Measurements from ENCODE around the gene GADD45A. TPM values are rescaled to one million over a fixed set of nuclear protein-coding genes. Genes with fewer than 3 reads are reported as not detected.
A peak's percentile ranks its signal among the peaks of the same experiment; 100 is the strongest.

The GADD45A gene
- total RNA-seq: 98.8 TPM
- polyA plus RNA-seq: 10 to 100 TPM; 24.0 to 45.2 (median 29.8) TPM

GRCh38 chr1:67685067-67685557, at the start of gene GADD45A:
Gene GADD45A (plus strand): TSS chr1:67685201. CDS start chr1:67685495, 294 bp downstream.
- Mint-ChIP-seq H3K9me3 (no peaks in the 10 kb centered on the region), H3K4me1 (peaks cover 7 to 37% (median 29%) of the 10 kb centered on the region in 4 donors)
- peak within 1 kb of the TSS; percentile 76 for H3K4me3 ChIP-seq (ENCODE audit: low read depth, low read length)

GRCh38 chr1:67636146-67636545, 48.9 kb upstream of the GADD45A start:
- peaks cover 10 to 20% (median 15%) of the 10 kb centered on the region in 4 donors for H3K4me1 Mint-ChIP-seq
- peaks cover 12% of the 10 kb centered on the region for H3K27me3 Mint-ChIP-seq
- no peaks in the 10 kb centered on the region for H3K36me3 Mint-ChIP-seq
- peaks cover 0 to 2% (median 0%) of the 10 kb centered on the region in 7 donors for H3K9me3 Mint-ChIP-seq
- H3K36me3 ChIP-seq (ENCODE audit: control insufficient read depth, insufficient read depth, low read length): no peaks in the 10 kb centered on the region
- peaks cover 18% of the 10 kb centered on the region for H3K4me1 ChIP-seq (ENCODE audit: control insufficient read depth, insufficient read depth, low read length, poor library complexity, severe bottlenecking)
- DNase-seq: no peak
- no peak overlapping the region for H3K4me3 Mint-ChIP-seq
- no peak overlapping the region for H3K27ac Mint-ChIP-seq
- no peak overlapping the region for H3K27ac ChIP-seq (ENCODE audit: insufficient read depth, low read length, poor library complexity, severe bottlenecking)
- H3K27me3 ChIP-seq (ENCODE audit: control insufficient read depth, insufficient read depth, low read length): no peaks in the 10 kb centered on the region
- no peaks in the 10 kb centered on the region for H3K9me3 ChIP-seq (ENCODE audit: control insufficient read depth in 2 of 2, low read length in 2 of 2)
- no peak for ATAC-seq (ENCODE audit: low read depth in 2 of 2)
- H3K4me3 ChIP-seq (ENCODE audit: low read depth, low read length): no peak overlapping the region

More at GRCh38 chr1:67685067-67685557, at the start of gene GADD45A:
- peak within 1 kb of the TSS; percentile 72 for H3K27ac ChIP-seq (ENCODE audit: insufficient read depth, low read length, poor library complexity, severe bottlenecking)
- Mint-ChIP-seq H3K36me3 (peaks cover 4% of the 10 kb centered on the region), H3K4me3 (peak within 1 kb of the TSS; percentile 99 to 100 (median 100)), H3K27me3 (peaks cover 8% of the 10 kb centered on the region), H3K27ac (peak within 1 kb of the TSS; percentile 77 to 98 (median 94))
- no peaks in the 10 kb centered on the region for H3K9me3 ChIP-seq (ENCODE audit: control insufficient read depth in 2 of 2, low read length in 2 of 2)
- no peaks in the 10 kb centered on the region for H3K27me3 ChIP-seq (ENCODE audit: control insufficient read depth, insufficient read depth, low read length)
- DNase-seq (peak; percentile 94 to 99 (median 96)), ATAC-seq (ENCODE audit: low read depth in 2 of 2) (peak; percentile 93)
- H3K4me1 ChIP-seq (ENCODE audit: control insufficient read depth, insufficient read depth, low read length, poor library complexity, severe bottlenecking): peaks cover 23% of the 10 kb centered on the region
- peaks cover 4% of the 10 kb centered on the region for H3K36me3 ChIP-seq (ENCODE audit: control insufficient read depth, insufficient read depth, low read length)

GRCh38 chr1:67639361-67639760, 45.6 kb upstream of the GADD45A start:
- Histone ChIP-seq H3K4me3 (ENCODE audit: low read depth, low read length) (no peak overlapping the region), H3K9me3 (ENCODE audit: control insufficient read depth in 2 of 2, low read length in 2 of 2) (no peaks in the 10 kb centered on the region), H3K36me3 (ENCODE audit: control insufficient read depth, insufficient read depth, low read length) (no peaks in the 10 kb centered on the region), H3K27me3 (ENCODE audit: control insufficient read depth, insufficient read depth, low read length) (no peaks in the 10 kb centered on the region), H3K4me1 (ENCODE audit: control insufficient read depth, insufficient read depth, low read length, poor library complexity, severe bottlenecking) (peaks cover 16% of the 10 kb centered on the region), H3K27ac (ENCODE audit: insufficient read depth, low read length, poor library complexity, severe bottlenecking) (no peak overlapping the region)
- H3K27ac Mint-ChIP-seq: no peak overlapping the region
- ATAC-seq (ENCODE audit: low read depth in 2 of 2) (no peak), DNase-seq (no peak)
- H3K27me3 Mint-ChIP-seq: peaks cover 17% of the 10 kb centered on the region
- no peak overlapping the region for H3K4me3 Mint-ChIP-seq
- no peaks in the 10 kb centered on the region for H3K36me3 Mint-ChIP-seq
- peaks cover 0 to 2% (median 0%) of the 10 kb centered on the region in 7 donors for H3K9me3 Mint-ChIP-seq
- H3K4me1 Mint-ChIP-seq: peaks cover 10 to 18% (median 14%) of the 10 kb centered on the region in 4 donors

GRCh38 chr1:67642629-67643028, 42.4 kb upstream of the GADD45A start:
- no peak overlapping the region for H3K27ac Mint-ChIP-seq
- no peak overlapping the region for H3K27ac ChIP-seq (ENCODE audit: insufficient read depth, low read length, poor library complexity, severe bottlenecking)
- no peak overlapping the region for H3K4me3 Mint-ChIP-seq
- ATAC-seq (ENCODE audit: low read depth in 2 of 2): no peak
- no peak overlapping the region for H3K4me3 ChIP-seq (ENCODE audit: low read depth, low read length)
- no peaks in the 10 kb centered on the region for H3K9me3 Mint-ChIP-seq
- H3K36me3 Mint-ChIP-seq: no peaks in the 10 kb centered on the region
- peaks cover 0 to 1% (median 0%) of the 10 kb centered on the region in 4 donors for H3K4me1 Mint-ChIP-seq
- DNase-seq: no peak
- H3K4me1 ChIP-seq (ENCODE audit: control insufficient read depth, insufficient read depth, low read length, poor library complexity, severe bottlenecking): no peaks in the 10 kb centered on the region
- peaks cover 8% of the 10 kb centered on the region for H3K27me3 Mint-ChIP-seq
- no peaks in the 10 kb centered on the region for H3K36me3 ChIP-seq (ENCODE audit: control insufficient read depth, insufficient read depth, low read length)
- no peaks in the 10 kb centered on the region for H3K9me3 ChIP-seq (ENCODE audit: control insufficient read depth in 2 of 2, low read length in 2 of 2)
- no peaks in the 10 kb centered on the region for H3K27me3 ChIP-seq (ENCODE audit: control insufficient read depth, insufficient read depth, low read length)

GRCh38 chr1:67644566-67644965, 40.4 kb upstream of the GADD45A start:
- Mint-ChIP-seq H3K4me3 (no peak overlapping the region), H3K9me3 (no peaks in the 10 kb centered on the region), H3K36me3 (no peaks in the 10 kb centered on the region), H3K27ac (no peak overlapping the region), H3K4me1 (no peaks in the 10 kb centered on the region), H3K27me3 (peaks cover 4% of the 10 kb centered on the region)
- no peaks in the 10 kb centered on the region for H3K4me1 ChIP-seq (ENCODE audit: control insufficient read depth, insufficient read depth, low read length, poor library complexity, severe bottlenecking)
- no peak overlapping the region for H3K4me3 ChIP-seq (ENCODE audit: low read depth, low read length)
- no peak for DNase-seq
- H3K36me3 ChIP-seq (ENCODE audit: control insufficient read depth, insufficient read depth, low read length): no peaks in the 10 kb centered on the region
- no peaks in the 10 kb centered on the region for H3K9me3 ChIP-seq (ENCODE audit: control insufficient read depth in 2 of 2, low read length in 2 of 2)
- ATAC-seq (ENCODE audit: low read depth in 2 of 2): no peak
- H3K27me3 ChIP-seq (ENCODE audit: control insufficient read depth, insufficient read depth, low read length): no peaks in the 10 kb centered on the region
- no peak overlapping the region for H3K27ac ChIP-seq (ENCODE audit: insufficient read depth, low read length, poor library complexity, severe bottlenecking)

GRCh38 chr1:67645495-67646144, 39.4 kb upstream of the GADD45A start:
- Mint-ChIP-seq H3K9me3 (no peaks in the 10 kb centered on the region), H3K27ac (no peak overlapping the region), H3K4me1 (no peaks in the 10 kb centered on the region), H3K4me3 (no peak overlapping the region), H3K36me3 (no peaks in the 10 kb centered on the region), H3K27me3 (peaks cover 4% of the 10 kb centered on the region)
- ATAC-seq (ENCODE audit: low read depth in 2 of 2) (no peak), DNase-seq (no peak)
- H3K4me1 ChIP-seq (ENCODE audit: control insufficient read depth, insufficient read depth, low read length, poor library complexity, severe bottlenecking): no peaks in the 10 kb centered on the region
- no peak overlapping the region for H3K4me3 ChIP-seq (ENCODE audit: low read depth, low read length)
- no peaks in the 10 kb centered on the region for H3K27me3 ChIP-seq (ENCODE audit: control insufficient read depth, insufficient read depth, low read length)
- no peaks in the 10 kb centered on the region for H3K36me3 ChIP-seq (ENCODE audit: control insufficient read depth, insufficient read depth, low read length)
- H3K27ac ChIP-seq (ENCODE audit: insufficient read depth, low read length, poor library complexity, severe bottlenecking): no peak overlapping the region
- no peaks in the 10 kb centered on the region for H3K9me3 ChIP-seq (ENCODE audit: control insufficient read depth in 2 of 2, low read length in 2 of 2)

GRCh38 chr1:67646145-67647035, 38.6 kb upstream of the GADD45A start:
- Mint-ChIP-seq H3K27ac (no peak overlapping the region), H3K27me3 (peaks cover 4% of the 10 kb centered on the region), H3K4me3 (no peak overlapping the region), H3K4me1 (no peaks in the 10 kb centered on the region), H3K9me3 (no peaks in the 10 kb centered on the region), H3K36me3 (no peaks in the 10 kb centered on the region)
- no peaks in the 10 kb centered on the region for H3K27me3 ChIP-seq (ENCODE audit: control insufficient read depth, insufficient read depth, low read length)
- no peak overlapping the region for H3K27ac ChIP-seq (ENCODE audit: insufficient read depth, low read length, poor library complexity, severe bottlenecking)
- H3K36me3 ChIP-seq (ENCODE audit: control insufficient read depth, insufficient read depth, low read length): no peaks in the 10 kb centered on the region
- ATAC-seq (ENCODE audit: low read depth in 2 of 2): no peak
- no peak for DNase-seq
- no peak overlapping the region for H3K4me3 ChIP-seq (ENCODE audit: low read depth, low read length)
- no peaks in the 10 kb centered on the region for H3K4me1 ChIP-seq (ENCODE audit: control insufficient read depth, insufficient read depth, low read length, poor library complexity, severe bottlenecking)
- H3K9me3 ChIP-seq (ENCODE audit: control insufficient read depth in 2 of 2, low read length in 2 of 2): no peaks in the 10 kb centered on the region

Data from CD4-positive, CD25-positive, alpha-beta regulatory T cell (primary cell).